ENCODE data around the gene DEFB132. TPM values are rescaled to one million over a fixed set of nuclear protein-coding genes. Genes with fewer than 3 reads are reported as not detected.

DEFB132 gene
- total and polyA plus RNA-seq, 2 of the 13 experiments (the other 11 are each of a cell fraction or from before 2014, with no cell fraction given) = not detected

DNA sequence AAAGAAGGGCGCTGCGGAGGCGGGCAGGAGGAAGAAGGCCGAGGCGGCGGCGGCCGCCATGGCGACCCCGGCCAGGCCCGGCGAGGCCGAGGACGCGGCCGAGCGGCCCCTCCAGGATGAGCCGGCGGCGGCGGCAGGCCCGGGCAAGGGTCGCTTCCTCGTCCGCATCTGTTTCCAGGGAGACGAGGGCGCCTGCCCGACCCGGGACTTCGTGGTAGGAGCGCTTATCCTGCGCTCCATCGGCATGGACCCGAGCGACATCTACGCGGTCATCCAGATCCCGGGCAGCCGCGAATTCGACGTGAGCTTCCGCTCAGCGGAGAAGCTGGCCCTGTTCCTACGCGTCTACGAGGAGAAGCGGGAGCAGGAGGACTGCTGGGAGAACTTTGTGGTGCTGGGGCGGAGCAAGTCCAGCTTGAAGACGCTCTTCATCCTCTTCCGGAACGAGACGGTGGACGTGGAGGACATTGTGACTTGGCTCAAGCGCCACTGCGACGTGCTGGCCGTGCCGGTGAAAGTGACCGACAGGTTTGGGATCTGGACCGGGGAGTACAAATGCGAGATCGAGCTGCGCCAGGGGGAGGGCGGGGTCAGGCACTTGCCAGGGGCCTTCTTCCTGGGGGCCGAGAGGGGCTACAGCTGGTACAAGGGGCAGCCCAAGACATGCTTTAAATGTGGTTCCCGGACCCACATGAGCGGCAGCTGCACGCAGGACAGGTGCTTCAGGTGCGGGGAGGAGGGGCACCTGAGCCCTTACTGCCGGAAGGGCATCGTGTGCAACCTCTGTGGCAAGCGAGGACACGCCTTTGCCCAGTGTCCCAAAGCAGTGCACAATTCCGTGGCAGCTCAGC is 40.6 kb downstream of the DEFB132 start (continued):
- no peak for TF ChIP-seq CENPX (CRISPR knock-in tag; IDR thresholded peaks at IDR 0.05)
- TF ChIP-seq ZBTB20 (CRISPR knock-in tag; IDR thresholded peaks at IDR 0.05; ENCODE audit: borderline replicate concordance, low read depth) = peak; percentile 8; the same call in 1 of the 2 replicates
- TF ChIP-seq, protein P1, sequence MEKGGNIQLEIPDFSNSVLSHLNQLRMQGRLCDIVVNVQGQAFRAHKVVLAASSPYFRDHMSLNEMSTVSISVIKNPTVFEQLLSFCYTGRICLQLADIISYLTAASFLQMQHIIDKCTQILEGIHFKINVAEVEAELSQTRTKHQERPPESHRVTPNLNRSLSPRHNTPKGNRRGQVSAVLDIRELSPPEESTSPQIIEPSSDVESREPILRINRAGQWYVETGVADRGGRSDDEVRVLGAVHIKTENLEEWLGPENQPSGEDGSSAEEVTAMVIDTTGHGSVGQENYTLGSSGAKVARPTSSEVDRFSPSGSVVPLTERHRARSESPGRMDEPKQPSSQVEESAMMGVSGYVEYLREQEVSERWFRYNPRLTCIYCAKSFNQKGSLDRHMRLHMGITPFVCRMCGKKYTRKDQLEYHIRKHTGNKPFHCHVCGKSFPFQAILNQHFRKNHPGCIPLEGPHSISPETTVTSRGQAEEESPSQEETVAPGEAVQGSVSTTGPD (CRISPR knock-in tag; IDR thresholded peaks at IDR 0.05) = 0 out of 2 replicates have a peak, but pooled peaks have one; percentile 74
- no peak; the same call in none of the 2 replicates for TF ChIP-seq ZXDC (CRISPR knock-in tag; IDR thresholded peaks at IDR 0.05)
- peak; percentile 81; the same call in 1 of the 2 replicates for TF ChIP-seq ZBTB46 (CRISPR knock-in tag; IDR thresholded peaks at IDR 0.05; ENCODE audit: borderline replicate concordance)
- no peak; the same call in none of the 2 replicates for TF ChIP-seq MED1 (CRISPR knock-in tag; IDR thresholded peaks at IDR 0.05)
- no peak for TF ChIP-seq ZFP36 (IDR thresholded peaks at IDR 0.05; ENCODE audit: borderline replicate concordance, low read depth, low read length, partially characterized antibody)
- no peak for TF ChIP-seq SETDB1 (CRISPR knock-in tag; IDR thresholded peaks at IDR 0.05; ENCODE audit: borderline replicate concordance)
- peak; percentile 82; the same call in 1 of the 2 replicates for TF ChIP-seq ZNF354B (CRISPR knock-in tag; IDR thresholded peaks at IDR 0.05)
- TF ChIP-seq HCFC1 (IDR thresholded peaks at IDR 0.05; ENCODE audit: low read depth, low read length) = no peak
- peak; percentile 27; the same call in 1 of the 2 replicates for TF ChIP-seq ZNF12 (CRISPR knock-in tag; IDR thresholded peaks at IDR 0.05)
- TF ChIP-seq USF2 (IDR thresholded peaks at IDR 0.05; ENCODE audit: low read depth, low read length) = no peak
- TF ChIP-seq USF2 (CRISPR knock-in tag; IDR thresholded peaks at IDR 0.05; ENCODE audit: borderline replicate concordance) = no peak; the same call in 1 of the 2 replicates
- TF ChIP-seq DPF2 (CRISPR knock-in tag; IDR thresholded peaks at IDR 0.05; ENCODE audit: borderline replicate concordance, low read depth) = 0 out of 2 replicates have a peak, but pooled peaks have one; percentile 47
- TF ChIP-seq REXO4 (CRISPR knock-in tag; IDR thresholded peaks at IDR 0.05; ENCODE audit: borderline replicate concordance) = no peak
- TF ChIP-seq E2F1 (CRISPR knock-in tag; IDR thresholded peaks at IDR 0.05) = no peak
- no peak for TF ChIP-seq FOXK2 (IDR thresholded peaks at IDR 0.05)
- peak; percentile 77 for TF ChIP-seq HDAC1 (CRISPR knock-in tag; IDR thresholded peaks at IDR 0.05)

All from HepG2 (cell line).